Lung (tissue), 12 donors: ENCODE results near the gene FABP2. TPM values are rescaled to one million over a fixed set of nuclear protein-coding genes. Genes with fewer than 3 reads are reported as not detected.

Experiments
- ATAC-seq: fragments of 200-7000 bp; cut with Tn5 transposase; one replicate; pipeline ENCODE4 v1.9.1; 2020; ENCODE audit warnings: moderate number of reproducible peaks; ENCODE audit not compliant: insufficient read depth, low FRiP score
- DNase-seq, 3 donors: peaks; one replicate each; pipeline ENCODE4 v3.0.0-alpha.2; 2013 to 2017
- H3K27ac ChIP-seq, 2 donors: one replicate each; pipeline ENCODE4 v1.5.1; 2013; ENCODE audit warnings: mild to moderate bottlenecking in 2 of 2, moderate library complexity in 2 of 2, control low read depth in 1 of 2, inconsistent platforms in 1 of 2, low read depth in 1 of 2, low read length in 1 of 2
- H3K27me3 ChIP-seq, 3 donors: one replicate each; pipeline ENCODE4 v1.5.1; 2013; ENCODE audit warnings: low read length in 2 of 3; ENCODE audit not compliant: control insufficient read depth in 3 of 3, insufficient read depth in 3 of 3
- H3K36me3 ChIP-seq, 4 donors: one replicate each; pipeline ENCODE4 v1.5.1; 2013; ENCODE audit warnings: low read length in 4 of 4, mild to moderate bottlenecking in 1 of 4, moderate library complexity in 1 of 4; ENCODE audit not compliant: control insufficient read depth in 4 of 4, insufficient read depth in 4 of 4
- H3K4me1 ChIP-seq, 5 donors: one replicate each; pipeline ENCODE4 v1.5.1; 2013; ENCODE audit warnings: low read length in 5 of 5, mild to moderate bottlenecking in 2 of 5, moderate library complexity in 1 of 5; ENCODE audit not compliant: control insufficient read depth in 5 of 5, insufficient read depth in 5 of 5
- H3K4me3 ChIP-seq: one replicate; pipeline ENCODE4 v1.5.1; 2013; ENCODE audit warnings: mild to moderate bottlenecking, control low read depth, moderate library complexity
- H3K9ac ChIP-seq, 2 donors: one replicate each; pipeline ENCODE4 v1.5.1; 2013; ENCODE audit warnings: low read length in 2 of 2, control low read depth in 1 of 2; ENCODE audit not compliant: insufficient read depth in 1 of 2
- H3K9me3 ChIP-seq, 4 donors: one replicate each; pipeline ENCODE4 v1.5.1; 2013; ENCODE audit warnings: low read length in 3 of 4, mild to moderate bottlenecking in 1 of 4, moderate library complexity in 1 of 4; ENCODE audit not compliant: control insufficient read depth in 4 of 4, insufficient read depth in 3 of 4
- WGBS, 2 donors: extraction: QIAGEN DNeasy Blood & Tissue Kit; methylation state at CpG; one replicate each; pipeline ENCODE4 v1.1.7; 2013; 5-methylcytosine and 5-hydroxymethylcytosine counted together
- polyA plus RNA-seq, 2 donors: library from polyadenylated mRNA; stranded (reverse); fragments of 200-250 nt; gene quantifications; one replicate each; pipeline ENCODE4 v1.2.1, GENCODE V29; 2013
- total RNA-seq, 2 donors: library from RNA; depleted of rRNA in 1 of 2; stranded (reverse); fragments of >200 nt in 1 of 2; gene quantifications; one replicate each; pipeline ENCODE4 v1.2.1, GENCODE V29; 2014 to 2021
- TF ChIP-seq, protein P1 (sequence below): IDR thresholded peaks from 2 replicates; pipeline ENCODE4 v1.5.1; 2012; ENCODE audit warnings: mild to moderate bottlenecking; ENCODE audit errors: control extremely low read depth, extremely low read depth
- donor health status: control.
- donor health status: control.
- donor health status: Bipolar disorder and iron deficiency.
- donor health status: healthy.
- donor health status: DM: yes; HTN: yes; CAD: no.

Gene FABP2
- total and polyA plus RNA-seq, 4 donors = not detected

- Histone ChIP-seq H3K4me3 (no peak overlapping the region), H3K36me3 (no peaks in the 10 kb centered on the region), H3K9me3 (no peaks in the 10 kb centered on the region), H3K27ac (no peak overlapping the region), H3K4me1 (no peaks in the 10 kb centered on the region), H3K9ac (no peak overlapping the region), H3K27me3 (no peaks in the 10 kb centered on the region)
- DNase-seq (no peak), ATAC-seq (no peak)
- 56 to 81% methylated on average over 1 of the region's 1 CpG for WGBS, 2 donors
- TF ChIP-seq, protein P1, sequence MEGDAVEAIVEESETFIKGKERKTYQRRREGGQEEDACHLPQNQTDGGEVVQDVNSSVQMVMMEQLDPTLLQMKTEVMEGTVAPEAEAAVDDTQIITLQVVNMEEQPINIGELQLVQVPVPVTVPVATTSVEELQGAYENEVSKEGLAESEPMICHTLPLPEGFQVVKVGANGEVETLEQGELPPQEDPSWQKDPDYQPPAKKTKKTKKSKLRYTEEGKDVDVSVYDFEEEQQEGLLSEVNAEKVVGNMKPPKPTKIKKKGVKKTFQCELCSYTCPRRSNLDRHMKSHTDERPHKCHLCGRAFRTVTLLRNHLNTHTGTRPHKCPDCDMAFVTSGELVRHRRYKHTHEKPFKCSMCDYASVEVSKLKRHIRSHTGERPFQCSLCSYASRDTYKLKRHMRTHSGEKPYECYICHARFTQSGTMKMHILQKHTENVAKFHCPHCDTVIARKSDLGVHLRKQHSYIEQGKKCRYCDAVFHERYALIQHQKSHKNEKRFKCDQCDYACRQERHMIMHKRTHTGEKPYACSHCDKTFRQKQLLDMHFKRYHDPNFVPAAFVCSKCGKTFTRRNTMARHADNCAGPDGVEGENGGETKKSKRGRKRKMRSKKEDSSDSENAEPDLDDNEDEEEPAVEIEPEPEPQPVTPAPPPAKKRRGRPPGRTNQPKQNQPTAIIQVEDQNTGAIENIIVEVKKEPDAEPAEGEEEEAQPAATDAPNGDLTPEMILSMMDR = no peak
Measured at GRCh38 chr4:119310826-119311225, 11.1 kb downstream of the FABP2 start.

DNA sequence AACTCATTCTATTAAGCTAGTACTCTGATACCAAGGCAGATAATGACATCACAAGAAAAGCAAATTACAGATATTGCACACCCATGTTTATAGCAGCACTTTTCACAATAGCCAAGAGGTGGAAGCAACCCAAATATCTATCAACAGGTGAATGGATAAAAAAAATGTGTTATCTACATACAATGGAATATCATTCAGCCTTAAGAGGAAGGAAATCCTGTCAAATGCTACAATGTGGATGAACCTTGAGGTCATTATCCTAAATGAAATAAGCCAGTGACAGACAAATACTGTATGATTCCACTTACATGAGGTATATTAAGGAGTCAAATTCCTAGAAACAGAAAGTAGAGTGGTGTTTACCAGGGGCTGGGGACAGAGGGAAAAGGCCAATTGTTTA, 14.3 kb downstream of the FABP2 start:
- no peaks in the 10 kb centered on the region for H3K9me3 ChIP-seq
- TF ChIP-seq, protein P1 = no peak
- H3K4me1 ChIP-seq = no peaks in the 10 kb centered on the region
- no peak overlapping the region for H3K4me3 ChIP-seq
- H3K9ac ChIP-seq = no peak overlapping the region
- ATAC-seq (no peak), DNase-seq (peak in 1 of 3 donors; percentile 23)
- H3K36me3 ChIP-seq = no peaks in the 10 kb centered on the region
- no peak overlapping the region for H3K27ac ChIP-seq
- H3K27me3 ChIP-seq = no peaks in the 10 kb centered on the region

DNA sequence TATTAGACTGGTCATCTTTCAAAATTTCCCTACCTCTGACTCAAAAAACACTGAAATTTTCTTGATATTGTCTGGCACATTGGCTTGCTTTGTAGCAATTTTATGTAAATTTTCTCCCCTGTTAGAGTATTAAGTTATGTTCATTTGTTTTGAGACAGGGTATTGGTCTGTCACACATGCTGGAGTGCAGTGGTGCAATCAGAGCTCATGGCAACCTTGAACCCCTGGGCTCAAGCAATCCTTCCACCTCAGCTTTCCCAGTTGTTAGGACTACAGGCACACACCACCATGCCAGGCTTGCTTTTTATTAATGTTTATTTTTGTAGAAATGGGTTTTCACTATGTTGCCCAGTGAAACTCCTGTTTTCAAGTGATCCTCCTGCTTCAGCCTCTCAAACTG, 17.5 kb downstream of the FABP2 start:
- ATAC-seq = no peak
- H3K4me1 ChIP-seq = peaks cover 0 to 4% (median 0%) of the 10 kb centered on the region in 5 donors
- no peak overlapping the region for H3K9ac ChIP-seq
- no peak for DNase-seq
- no peaks in the 10 kb centered on the region for H3K9me3 ChIP-seq
- no peak overlapping the region for H3K4me3 ChIP-seq
- H3K36me3 ChIP-seq = peaks cover 0 to 6% (median 0%) of the 10 kb centered on the region in 4 donors
- TF ChIP-seq, protein P1 = no peak
- no peak overlapping the region for H3K27ac ChIP-seq
- no peaks in the 10 kb centered on the region for H3K27me3 ChIP-seq

GRCh38 chr4:119303587-119304305, 18.2 kb downstream of the FABP2 start:
- no peak overlapping the region for H3K9ac ChIP-seq
- H3K4me1 ChIP-seq = peaks cover 0 to 9% (median 5%) of the 10 kb centered on the region in 5 donors
- no peak for DNase-seq
- TF ChIP-seq, protein P1 = no peak
- no peak overlapping the region for H3K4me3 ChIP-seq
- no peaks in the 10 kb centered on the region for H3K27me3 ChIP-seq
- peaks cover 0 to 6% (median 0%) of the 10 kb centered on the region in 4 donors for H3K36me3 ChIP-seq
- no peak for ATAC-seq
- 86 to 95% methylated on average over 5 of the region's 5 CpGs for WGBS, 2 donors
- no peak overlapping the region for H3K27ac ChIP-seq
- H3K9me3 ChIP-seq = no peaks in the 10 kb centered on the region
